Fibroblast of gingiva (primary cell): ENCODE data around the gene BMPER.

Experiments
- DNase-seq: peaks from one replicate; pipeline ENCODE4 v3.0.0-alpha.2; 2011; ENCODE audit warnings: low read depth

BMPER gene

GRCh38 chr7:33888166-33888565, 17.2 kb upstream of the BMPER start:
- no peak for DNase-seq

GRCh38 chr7:33892945-33893344, 12.4 kb upstream of the BMPER start:
- DNase-seq = no peak

- DNase-seq = no peak
These were observed 12.0 kb upstream of the BMPER start for GRCh38 chr7:33893377-33893776.

- peak; percentile 74 for DNase-seq
These were observed 10.1 kb upstream of the BMPER start for GRCh38 chr7:33895025-33895804.

GRCh38 chr7:33900501-33900900, 4.8 kb upstream of the BMPER start:
- no peak for DNase-seq

GRCh38 chr7:33901199-33901598, 4.1 kb upstream of the BMPER start:
- no peak for DNase-seq

- DNase-seq = no peak
These were observed 3.5 kb upstream of the BMPER start for GRCh38 chr7:33901847-33902246.

GRCh38 chr7:33902746-33903145, 2.6 kb upstream of the BMPER start:
- DNase-seq = no peak

GRCh38 chr7:33903791-33904680, 1.3 kb upstream of the BMPER start:
- DNase-seq = peak; percentile 48

GRCh38 chr7:33904681-33905388, 504 bp upstream of the BMPER start:
- DNase-seq = peak; percentile 50

- no peak for DNase-seq
These were observed 1.4 kb downstream of the BMPER start for GRCh38 chr7:33906697-33907096.

- DNase-seq = no peak
These were observed 2.3 kb downstream of the BMPER start for GRCh38 chr7:33907625-33908024.

GRCh38 chr7:33909318-33909717, 4.0 kb downstream of the BMPER start:
- DNase-seq = no peak

- no peak for DNase-seq
These were observed 4.4 kb downstream of the BMPER start for GRCh38 chr7:33909755-33910154.

GRCh38 chr7:33910756-33911155, 5.4 kb downstream of the BMPER start:
- no peak for DNase-seq

GRCh38 chr7:33916357-33917081, 11.2 kb downstream of the BMPER start:
- DNase-seq = no peak

- no peak for DNase-seq
These were observed 12.3 kb downstream of the BMPER start for GRCh38 chr7:33917661-33918060.

- no peak for DNase-seq
These were observed 13.3 kb downstream of the BMPER start for GRCh38 chr7:33918438-33919143.

GRCh38 chr7:33919449-33919848, 14.1 kb downstream of the BMPER start:
- DNase-seq = no peak

- DNase-seq = peak; percentile 96
These were observed 16.0 kb downstream of the BMPER start for GRCh38 chr7:33921216-33921938.

- peak; percentile 49 for DNase-seq
These were observed 17.5 kb downstream of the BMPER start for GRCh38 chr7:33922820-33923219.
